PFSK-1 (cell line): ENCODE data around the gene CAMTA1.

Experiments
- FOXP2 ChIP-seq: optimal IDR thresholded peaks from 2 replicates; pipeline ENCODE3; 2011; ENCODE audit warnings: borderline replicate concordance, control low read depth, inconsistent platforms; ENCODE audit not compliant: insufficient read depth; ENCODE audit errors: extremely low read length, extremely low read depth
- POLR2AphosphoS5 ChIP-seq: IDR thresholded peaks from 2 replicates; pipeline ENCODE4 v1.6.1; 2012; ENCODE audit warnings: low read depth, mild to moderate bottlenecking, control low read depth, low read length, moderate library complexity
- TAF1 ChIP-seq: IDR thresholded peaks from 2 replicates; pipeline ENCODE4 v1.6.1; 2012; ENCODE audit warnings: low read length, control low read depth, borderline replicate concordance; ENCODE audit not compliant: insufficient read depth

GRCh38 chr1:7675431-7676273 is 890.4 kb downstream of the CAMTA1 start:
- no peak for TF ChIP-seq POLR2AphosphoS5
- no peak for TF ChIP-seq FOXP2
- no peak for TF ChIP-seq TAF1
